Measurements from ENCODE around the gene FBXO2. TPM values are rescaled to one million over a fixed set of nuclear protein-coding genes. Genes with fewer than 3 reads are reported as not detected.
"Not testable (repeated sequence)": the region's sequence is repeated elsewhere in the genome, so short reads cannot be mapped to it uniquely, and the experiment has no call there.

FBXO2 gene
- total RNA-seq, 4 donors from 2014 or later = 0.82 to 3.7 TPM; not detected in 2

GRCh38 chr1:11613347-11613746 is 40.9 kb downstream of the FBXO2 start:
- Histone ChIP-seq H3K4me1 (no peaks in the 10 kb centered on the region), H3K4me3 (no peak overlapping the region), H3K27me3 (no peaks in the 10 kb centered on the region), H3K9me3 (no peaks in the 10 kb centered on the region), H3K36me3 (no peaks in the 10 kb centered on the region), H3K27ac (no peak overlapping the region)
- intact Hi-C loops (cut with DNase I; ENCODE audit: low total_unique reads) (no loop called here), in situ Hi-C loops (cut with MboI; ENCODE audit: low pct_ligation_motif_present in 1 of 4, low pct_unique_long_range_greater_than_20kb in 1 of 4, low sequenced_read_pairs in 3 of 4) (no loop called here)
- 73% methylated on average over 5 of the region's 5 CpGs; no CpG with 5 or more reads in 1 of the 2 donors for WGBS, 2 donors (ENCODE audit: low coverage in 1 of 2)
- no peak for DNase-seq
- no peak for TF ChIP-seq EP300 (IDR thresholded peaks at IDR 0.05; ENCODE audit: low read depth)
- no peak for TF ChIP-seq CTCF (IDR thresholded peaks at IDR 0.05)
- TF ChIP-seq POLR2AphosphoS5 (IDR thresholded peaks at IDR 0.05) = no peak
- no peak for TF ChIP-seq POLR2A (IDR thresholded peaks at IDR 0.05)

DNA sequence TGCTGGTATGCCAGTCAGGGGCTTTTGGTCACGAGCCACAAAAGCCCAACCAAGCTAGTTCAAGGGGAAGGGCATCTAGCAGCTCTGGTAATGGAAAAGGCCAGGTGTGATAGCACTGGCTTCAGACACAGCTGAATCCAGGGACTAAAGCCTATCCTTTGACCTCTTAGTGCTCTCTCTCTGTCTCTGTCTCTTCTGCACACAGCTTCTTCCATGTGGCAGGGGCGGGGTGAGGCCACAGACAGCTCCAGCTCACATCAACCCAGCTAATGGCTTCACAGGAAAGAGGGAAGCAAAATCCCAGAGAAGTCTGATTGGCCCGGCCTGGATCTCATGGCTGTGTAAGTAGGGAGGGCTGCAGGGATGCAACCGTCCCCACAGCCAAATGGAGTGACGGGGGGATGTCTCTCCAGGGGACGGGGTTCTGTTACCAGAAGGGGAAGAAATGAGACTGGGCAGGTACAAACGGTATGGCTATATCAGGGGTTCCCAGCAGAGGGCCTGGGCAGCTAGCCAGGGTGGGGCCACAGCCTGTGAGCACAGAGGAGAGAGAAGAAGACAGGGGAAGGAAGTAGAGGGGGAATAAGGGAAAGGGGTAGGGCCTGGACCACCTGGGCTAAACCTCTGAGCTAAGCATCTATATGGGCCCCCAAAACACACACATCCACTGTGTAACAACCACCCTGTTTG is 42.4 kb downstream of the FBXO2 start:
- Histone ChIP-seq H3K27me3 (no peaks in the 10 kb centered on the region), H3K27ac (no peak overlapping the region), H3K4me1 (no peaks in the 10 kb centered on the region), H3K4me3 (no peak overlapping the region), H3K9me3 (no peaks in the 10 kb centered on the region), H3K36me3 (no peaks in the 10 kb centered on the region)
- 53% methylated on average over 7 of the region's 7 CpGs; no CpG with 5 or more reads in 1 of the 2 donors for WGBS, 2 donors (ENCODE audit: low coverage in 1 of 2)
- no peak for TF ChIP-seq POLR2A (IDR thresholded peaks at IDR 0.05)
- in situ Hi-C loops (cut with MboI; ENCODE audit: low pct_ligation_motif_present in 1 of 4, low pct_unique_long_range_greater_than_20kb in 1 of 4, low sequenced_read_pairs in 3 of 4) = no loop called here
- DNase-seq = no peak
- intact Hi-C loops (cut with DNase I; ENCODE audit: low total_unique reads) = no loop called here

GRCh38 chr1:11610629-11611180 is 43.5 kb downstream of the FBXO2 start:
- Histone ChIP-seq H3K27me3 (no peaks in the 10 kb centered on the region), H3K36me3 (no peaks in the 10 kb centered on the region), H3K4me3 (no peak overlapping the region), H3K27ac (no peak overlapping the region), H3K9me3 (no peaks in the 10 kb centered on the region), H3K4me1 (no peaks in the 10 kb centered on the region)
- TF ChIP-seq POLR2A (IDR thresholded peaks at IDR 0.05) (no peak), EP300 (IDR thresholded peaks at IDR 0.05; ENCODE audit: low read depth) (no peak), CTCF (IDR thresholded peaks at IDR 0.05) (no peak), POLR2AphosphoS5 (IDR thresholded peaks at IDR 0.05) (no peak)
- 62% methylated on average over 6 of the region's 6 CpGs; no CpG with 5 or more reads in 1 of the 2 donors for WGBS, 2 donors (ENCODE audit: low coverage in 1 of 2)
- in situ Hi-C loops (cut with MboI; ENCODE audit: low pct_ligation_motif_present in 1 of 4, low pct_unique_long_range_greater_than_20kb in 1 of 4, low sequenced_read_pairs in 3 of 4) = no loop called here
- intact Hi-C loops (cut with DNase I; ENCODE audit: low total_unique reads) = no loop called here
- DNase-seq = no peak

- H3K36me3 ChIP-seq; H3K4me1 ChIP-seq; H3K27ac ChIP-seq; H3K4me3 ChIP-seq; DNase-seq; intact Hi-C loops (cut with DNase I; ENCODE audit: low total_unique reads); in situ Hi-C loops (cut with MboI; ENCODE audit: low pct_ligation_motif_present in 1 of 4, low pct_unique_long_range_greater_than_20kb in 1 of 4, low sequenced_read_pairs in 3 of 4); H3K27me3 ChIP-seq; H3K9me3 ChIP-seq: not testable (repeated sequence)
- 66% methylated on average over 13 of the region's 13 CpGs; no CpG with 5 or more reads in 1 of the 2 donors for WGBS, 2 donors (ENCODE audit: low coverage in 1 of 2)
These were observed 44.9 kb downstream of the FBXO2 start for GRCh38 chr1:11609378-11609777.

- H3K27ac ChIP-seq; H3K4me1 ChIP-seq; in situ Hi-C loops (cut with MboI; ENCODE audit: low pct_ligation_motif_present in 1 of 4, low pct_unique_long_range_greater_than_20kb in 1 of 4, low sequenced_read_pairs in 3 of 4); H3K4me3 ChIP-seq; H3K27me3 ChIP-seq; H3K9me3 ChIP-seq; H3K36me3 ChIP-seq; DNase-seq; intact Hi-C loops (cut with DNase I; ENCODE audit: low total_unique reads): not testable (repeated sequence)
- 96% methylated on average over 32 of the region's 37 CpGs; no CpG with 5 or more reads in 1 of the 2 donors for WGBS, 2 donors (ENCODE audit: low coverage in 1 of 2)
These were observed 45.6 kb downstream of the FBXO2 start for GRCh38 chr1:11608596-11609130.

All from transverse colon (tissue), 4 donors.